Measurements from ENCODE around the gene MEPCE. TPM values are rescaled to one million over a fixed set of nuclear protein-coding genes. Genes with fewer than 3 reads are reported as not detected.

MEPCE gene
- polyA plus RNA-seq, 1 donor (not counting 4 experiments of a cell fraction or from before 2014, with no cell fraction given), result 10.6 TPM

DNA sequence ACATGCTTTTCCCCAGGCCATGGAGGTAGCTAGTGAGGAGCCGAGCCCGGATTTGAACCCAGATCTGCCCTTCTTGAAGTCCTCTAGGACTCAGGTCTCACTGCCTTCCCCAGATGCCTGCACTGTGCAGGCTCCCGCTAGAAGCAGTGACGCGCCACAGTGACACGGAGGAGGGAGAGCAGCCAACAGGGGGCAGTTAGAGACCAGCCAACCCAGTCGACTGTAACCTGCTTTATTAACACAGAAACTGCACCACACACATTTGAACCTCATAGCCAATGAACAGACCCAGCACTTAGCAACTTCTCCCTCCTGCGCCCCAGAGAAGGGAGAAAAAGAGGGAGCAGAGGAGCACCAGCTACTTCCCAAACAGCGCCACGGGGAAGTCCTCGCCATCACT lies 29.0 kb upstream of the MEPCE start:
- Histone ChIP-seq H3K36me3 (ENCODE audit: control insufficient read depth in 2 of 2, extremely low read depth in 1 of 2, insufficient read depth in 2 of 2, low read length in 2 of 2) (no peaks in the 10 kb centered on the region), H3K9me1 (ENCODE audit: control insufficient read depth, extremely low read depth, insufficient read depth, low read length) (no peaks in the 10 kb centered on the region), H3K4me2 (ENCODE audit: control insufficient read depth, extremely low read depth, insufficient read depth, low read depth, low read length) (no peak overlapping the region), H4K20me1 (ENCODE audit: control insufficient read depth, extremely low read depth, insufficient read depth, low read length) (no peaks in the 10 kb centered on the region), H3K4me1 (ENCODE audit: control insufficient read depth, extremely low read depth, insufficient read depth, low read length) (no peaks in the 10 kb centered on the region), H3K27ac (ENCODE audit: control insufficient read depth, insufficient read depth, low read length) (no peak overlapping the region), H2AFZ (ENCODE audit: control insufficient read depth, low read length) (no peak overlapping the region), H3K27me3 (ENCODE audit: control insufficient read depth, extremely low read depth, insufficient read depth, low read length) (peaks cover 12% of the 10 kb centered on the region), H3K9ac (ENCODE audit: control insufficient read depth, extremely low read depth, insufficient read depth, low read length) (no peak overlapping the region), H3K79me2 (ENCODE audit: control insufficient read depth, insufficient read depth, low read length) (no peaks in the 10 kb centered on the region), H3K4me3 (ENCODE audit: control insufficient read depth in 2 of 3, extremely low read depth in 1 of 3, insufficient read depth in 2 of 3, low read depth in 1 of 3, low read length in 3 of 3) (no peak overlapping the region), H3K9me3 (ENCODE audit: control insufficient read depth, low read depth, low read length) (no peaks in the 10 kb centered on the region)
- no peak for DNase-seq (ENCODE audit: low read depth, low spot score)
- TF ChIP-seq EZH2 (IDR thresholded peaks at IDR 0.05; ENCODE audit: low read length), result no peak
- TF ChIP-seq, protein P1, sequence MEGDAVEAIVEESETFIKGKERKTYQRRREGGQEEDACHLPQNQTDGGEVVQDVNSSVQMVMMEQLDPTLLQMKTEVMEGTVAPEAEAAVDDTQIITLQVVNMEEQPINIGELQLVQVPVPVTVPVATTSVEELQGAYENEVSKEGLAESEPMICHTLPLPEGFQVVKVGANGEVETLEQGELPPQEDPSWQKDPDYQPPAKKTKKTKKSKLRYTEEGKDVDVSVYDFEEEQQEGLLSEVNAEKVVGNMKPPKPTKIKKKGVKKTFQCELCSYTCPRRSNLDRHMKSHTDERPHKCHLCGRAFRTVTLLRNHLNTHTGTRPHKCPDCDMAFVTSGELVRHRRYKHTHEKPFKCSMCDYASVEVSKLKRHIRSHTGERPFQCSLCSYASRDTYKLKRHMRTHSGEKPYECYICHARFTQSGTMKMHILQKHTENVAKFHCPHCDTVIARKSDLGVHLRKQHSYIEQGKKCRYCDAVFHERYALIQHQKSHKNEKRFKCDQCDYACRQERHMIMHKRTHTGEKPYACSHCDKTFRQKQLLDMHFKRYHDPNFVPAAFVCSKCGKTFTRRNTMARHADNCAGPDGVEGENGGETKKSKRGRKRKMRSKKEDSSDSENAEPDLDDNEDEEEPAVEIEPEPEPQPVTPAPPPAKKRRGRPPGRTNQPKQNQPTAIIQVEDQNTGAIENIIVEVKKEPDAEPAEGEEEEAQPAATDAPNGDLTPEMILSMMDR (optimal IDR thresholded peaks at IDR 0.05 in 1 of 3, IDR thresholded peaks at IDR 0.05 in 1 of 3, conservative IDR thresholded peaks at IDR 0.05 in 1 of 3; ENCODE audit: extremely low read depth in 1 of 3, insufficient read depth in 2 of 3, low read length in 3 of 3), result peak in 1 of 3 experiments; percentile 31
- dilution Hi-C loops (cut with MboI; ENCODE audit: extremely low pct_ligation_motif_present, low sequenced_read_pairs), result no loop called here
- FAIRE-seq, result no peak

DNA sequence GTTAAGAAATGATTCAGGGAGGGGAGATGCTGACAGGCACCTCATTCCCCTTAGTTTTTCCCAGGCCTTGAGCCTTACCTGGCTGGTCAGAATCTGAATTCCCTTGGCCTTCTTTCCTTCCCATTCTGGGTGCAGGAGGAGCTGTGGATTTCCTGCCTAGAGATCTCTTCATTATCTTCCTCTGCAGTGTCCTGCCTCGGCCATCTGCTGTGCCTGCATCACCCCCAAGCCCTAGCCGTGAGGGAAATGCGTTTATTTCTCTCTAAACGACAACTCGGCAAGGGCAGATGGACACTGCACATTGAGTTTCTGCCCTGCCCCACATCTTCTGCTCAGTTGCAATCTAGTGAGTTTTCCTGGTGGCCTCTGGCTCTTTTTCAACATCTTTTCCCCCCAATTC lies 27.8 kb upstream of the MEPCE start:
- TF ChIP-seq EZH2 (IDR thresholded peaks at IDR 0.05; ENCODE audit: low read length), result no peak
- TF ChIP-seq, protein P1 (optimal IDR thresholded peaks at IDR 0.05 in 1 of 3, IDR thresholded peaks at IDR 0.05 in 1 of 3, conservative IDR thresholded peaks at IDR 0.05 in 1 of 3; ENCODE audit: extremely low read depth in 1 of 3, insufficient read depth in 2 of 3, low read length in 3 of 3), result no peak
- H3K4me3 ChIP-seq (ENCODE audit: control insufficient read depth in 2 of 3, extremely low read depth in 1 of 3, insufficient read depth in 2 of 3, low read depth in 1 of 3, low read length in 3 of 3), result no peak overlapping the region
- no peaks in the 10 kb centered on the region for H3K9me1 ChIP-seq (ENCODE audit: control insufficient read depth, extremely low read depth, insufficient read depth, low read length)
- FAIRE-seq, result no peak
- peaks cover 12% of the 10 kb centered on the region for H3K27me3 ChIP-seq (ENCODE audit: control insufficient read depth, extremely low read depth, insufficient read depth, low read length)
- H3K9me3 ChIP-seq (ENCODE audit: control insufficient read depth, low read depth, low read length), result no peaks in the 10 kb centered on the region
- no peak overlapping the region for H3K9ac ChIP-seq (ENCODE audit: control insufficient read depth, extremely low read depth, insufficient read depth, low read length)
- no peak overlapping the region for H2AFZ ChIP-seq (ENCODE audit: control insufficient read depth, low read length)
- no peaks in the 10 kb centered on the region for H3K4me1 ChIP-seq (ENCODE audit: control insufficient read depth, extremely low read depth, insufficient read depth, low read length)
- DNase-seq (ENCODE audit: low read depth, low spot score), result no peak
- no peaks in the 10 kb centered on the region for H3K79me2 ChIP-seq (ENCODE audit: control insufficient read depth, insufficient read depth, low read length)
- no peaks in the 10 kb centered on the region for H4K20me1 ChIP-seq (ENCODE audit: control insufficient read depth, extremely low read depth, insufficient read depth, low read length)
- no peaks in the 10 kb centered on the region for H3K36me3 ChIP-seq (ENCODE audit: control insufficient read depth in 2 of 2, extremely low read depth in 1 of 2, insufficient read depth in 2 of 2, low read length in 2 of 2)
- dilution Hi-C loops (cut with MboI; ENCODE audit: extremely low pct_ligation_motif_present, low sequenced_read_pairs), result no loop called here
- no peak overlapping the region for H3K4me2 ChIP-seq (ENCODE audit: control insufficient read depth, extremely low read depth, insufficient read depth, low read depth, low read length)
- no peak overlapping the region for H3K27ac ChIP-seq (ENCODE audit: control insufficient read depth, insufficient read depth, low read length)
